Measurements from ENCODE around the gene PTRH1.

- TF ChIP-seq CTCF (IDR thresholded peaks at IDR 0.05; ENCODE audit: low read depth, low read length, poor library complexity, severe bottlenecking) (no peak), EZH2phosphoT487 (IDR thresholded peaks at IDR 0.05; ENCODE audit: borderline replicate concordance, low read length) (no peak)
Measured at GRCh38 chr9:127720865-127721227, 5.4 kb upstream of the PTRH1 start.

Measured in DOHH2 (cell line).